ENCODE data around the gene SELENOT. TPM values are rescaled to one million over a fixed set of nuclear protein-coding genes. Genes with fewer than 3 reads are reported as not detected.

The SELENOT gene
- total and polyA plus RNA-seq, 2 of the 8 experiments (the other 6 are each of a cell fraction or from before 2014, with no cell fraction given), result 79.0 to 290 TPM

- H4K91ac ChIP-seq (replicated peaks; ENCODE audit: insufficient read length, low read length), result no peak overlapping the region
- peaks cover 4% of the 10 kb centered on the region for H3K23me2 ChIP-seq (ENCODE audit: low read depth, low read length)
- TF ChIP-seq KDM4A (IDR thresholded peaks at IDR 0.05; ENCODE audit: low read depth, low read length, severe bottlenecking) (no peak), POLR2A (IDR thresholded peaks at IDR 0.05; ENCODE audit: control extremely low read depth in 1 of 2, low read depth in 2 of 2, low read length in 2 of 2) (0 out of 3 replicates have a peak, but pooled peaks of 1 of the 2 experiments have one; percentile 18)
- H3K4ac ChIP-seq (replicated peaks; ENCODE audit: insufficient read length, low read depth, low read length), result no peak overlapping the region
- no peak overlapping the region for H2BK5ac ChIP-seq (ENCODE audit: low read depth, low read length)
- H4K8ac ChIP-seq (ENCODE audit: extremely low read depth, insufficient read depth, low read length), result no peak overlapping the region
- H3K79me2 ChIP-seq (ENCODE audit: control insufficient read depth in 1 of 2, insufficient read depth in 2 of 2, low read length in 2 of 2), result peaks cover 20 to 90% of the 10 kb centered on the region in 2 experiments
- no peak overlapping the region for H3K23ac ChIP-seq (ENCODE audit: insufficient read length)
- H3K4me3 ChIP-seq (ENCODE audit: extremely low read depth in 1 of 4, insufficient read depth in 2 of 4, low read depth in 3 of 4, low read length in 4 of 4), result no peak overlapping the region
- H3K9ac ChIP-seq (replicated peaks in 1 of 4; ENCODE audit: extremely low read depth in 1 of 4, low read depth in 3 of 4, low read length in 3 of 4), result no peak overlapping the region
- no peak overlapping the region for H2BK12ac ChIP-seq (ENCODE audit: low read depth, low read length)
- no peak overlapping the region for H2AK5ac ChIP-seq (ENCODE audit: low read depth, low read length)
- H3K79me1 ChIP-seq (ENCODE audit: low read depth, low read length), result no peaks in the 10 kb centered on the region; the same call in 1 of the 2 replicates
- H2BK15ac ChIP-seq (ENCODE audit: low read length), result no peak overlapping the region
- no peaks in the 10 kb centered on the region for H3K9me3 ChIP-seq (ENCODE audit: insufficient read depth in 2 of 2, low read depth in 1 of 2, low read length in 1 of 2)
- no peak overlapping the region for H2BK20ac ChIP-seq (ENCODE audit: low read length)
- no peak overlapping the region for H3K27ac ChIP-seq (ENCODE audit: low read depth, low read length)
- POLR2A ChIA-PET (ENCODE audit: partially characterized antibody), result interaction anchor here (0.9 to 1.4 kb wide), 2 partner anchors 12 to 156 kb away, joined by 3 to 5 read pairs; no protein-coding TSS in a partner anchor
- 77% methylated on average over 8 of the region's 8 CpGs; no CpG with 5 or more reads in 1 of the 2 experiments for WGBS, 2 experiments (ENCODE audit: extremely low coverage in 1 of 2, insufficient coverage in 1 of 2, insufficient read length in 1 of 2, insufficient replicate concordance in 2 of 2, low coverage in 1 of 2, low lambda C conversion rate in 2 of 2, missing lambda C conversion rate in 1 of 2)
- no peak overlapping the region for H4K5ac ChIP-seq (ENCODE audit: insufficient read length, low read depth, low read length)
- H3K4me1 ChIP-seq (replicated peaks in 1 of 4; ENCODE audit: control insufficient read depth in 3 of 4, insufficient read depth in 4 of 4, low read length in 3 of 4), result peaks cover 2 to 7% (median 3%) of the 10 kb centered on the region in 4 experiments; a peak in 5 of 7 replicates
- no peak overlapping the region for H3K14ac ChIP-seq (ENCODE audit: insufficient read length)
- H2AFZ ChIP-seq (ENCODE audit: low read length), result no peak overlapping the region
- no peaks in the 10 kb centered on the region for H3K27me3 ChIP-seq (replicated peaks in 1 of 4; ENCODE audit: control insufficient read depth in 3 of 4, extremely low read depth in 1 of 4, insufficient read depth in 3 of 4, low read length in 3 of 4)
- no peak for FAIRE-seq
- peaks cover 2 to 12% of the 10 kb centered on the region in 2 experiments for H4K20me1 ChIP-seq (replicated peaks in 1 of 2; ENCODE audit: control insufficient read depth in 1 of 2, insufficient read depth in 2 of 2, low read length in 2 of 2)
- H3K4me2 ChIP-seq (ENCODE audit: insufficient read depth in 1 of 2, low read depth in 2 of 2, low read length in 2 of 2), result peak overlapping the region; percentile 29 to 34; a peak in 2 of 4 replicates
- no peak overlapping the region for H3K56ac ChIP-seq (replicated peaks; ENCODE audit: insufficient read length, low read depth, low read length)
- H3K36me3 ChIP-seq (ENCODE audit: control insufficient read depth in 2 of 4, insufficient read depth in 4 of 4, low read length in 3 of 4), result peaks cover 0 to 8% (median 3%) of the 10 kb centered on the region in 4 experiments; a peak in 3 of 8 replicates
- CTCF ChIA-PET (ENCODE audit: partially characterized antibody), result interaction anchor here (0.8 kb wide), 1 partner anchor 18 kb away, joined by 3 read pairs; no protein-coding TSS in a partner anchor
- H3K18ac ChIP-seq (ENCODE audit: extremely low read depth, low read length), result no peak overlapping the region
- no peak for DNase-seq (ENCODE audit: low read depth in 1 of 2, low spot score in 2 of 2)
- H2BK120ac ChIP-seq (replicated peaks; ENCODE audit: low read depth, low read length), result no peak overlapping the region
Observed at GRCh38 chr3:150607267-150608065, 4.3 kb downstream of the SELENOT start.
